GM13976 (cell line): Measurements from ENCODE around the gene CRIP2.

Source experiments
- DNase-seq: peaks from one replicate; pipeline ENCODE4 v3.0.0; 2012; ENCODE audit warnings: low spot score
- in situ Hi-C: fragments of 300-500 bp; cut with MboI; formaldehyde crosslinking; loops from one replicate; pipeline ENCODE4 v1.12.0; 2022; ENCODE audit warnings: low sequenced_read_pairs, mixed read lengths, inconsistent platforms; ENCODE audit not compliant: unreplicated experiment
- TF ChIP-seq, protein P1 (sequence below): IDR thresholded peaks from 2 replicates; pipeline ENCODE4 v1.5.1; 2012; ENCODE audit warnings: borderline replicate concordance, mild to moderate bottlenecking; ENCODE audit not compliant: insufficient read depth; ENCODE audit errors: extremely low read depth, missing control alignments, control extremely low read depth

Gene CRIP2

DNA sequence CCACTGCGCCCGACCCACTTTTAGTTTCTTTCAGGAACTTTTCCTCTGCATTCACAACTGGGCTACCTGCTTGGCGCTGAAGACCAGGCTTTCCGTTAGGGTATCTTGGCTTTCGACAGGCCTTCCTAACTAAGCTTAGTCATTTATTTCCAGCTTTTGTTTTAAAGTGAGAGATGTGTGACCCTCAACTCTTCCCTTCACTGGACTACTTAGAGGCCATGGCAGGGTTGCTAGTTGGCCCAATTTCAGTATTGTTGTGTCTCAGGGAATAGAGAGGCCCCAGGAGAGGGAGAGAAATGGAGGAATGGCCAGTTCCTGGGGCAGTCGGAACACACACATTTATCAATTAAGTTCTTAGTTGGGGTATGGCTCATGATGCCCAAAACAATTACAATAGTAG is 44.6 kb upstream of the CRIP2 start:
- TF ChIP-seq, protein P1, sequence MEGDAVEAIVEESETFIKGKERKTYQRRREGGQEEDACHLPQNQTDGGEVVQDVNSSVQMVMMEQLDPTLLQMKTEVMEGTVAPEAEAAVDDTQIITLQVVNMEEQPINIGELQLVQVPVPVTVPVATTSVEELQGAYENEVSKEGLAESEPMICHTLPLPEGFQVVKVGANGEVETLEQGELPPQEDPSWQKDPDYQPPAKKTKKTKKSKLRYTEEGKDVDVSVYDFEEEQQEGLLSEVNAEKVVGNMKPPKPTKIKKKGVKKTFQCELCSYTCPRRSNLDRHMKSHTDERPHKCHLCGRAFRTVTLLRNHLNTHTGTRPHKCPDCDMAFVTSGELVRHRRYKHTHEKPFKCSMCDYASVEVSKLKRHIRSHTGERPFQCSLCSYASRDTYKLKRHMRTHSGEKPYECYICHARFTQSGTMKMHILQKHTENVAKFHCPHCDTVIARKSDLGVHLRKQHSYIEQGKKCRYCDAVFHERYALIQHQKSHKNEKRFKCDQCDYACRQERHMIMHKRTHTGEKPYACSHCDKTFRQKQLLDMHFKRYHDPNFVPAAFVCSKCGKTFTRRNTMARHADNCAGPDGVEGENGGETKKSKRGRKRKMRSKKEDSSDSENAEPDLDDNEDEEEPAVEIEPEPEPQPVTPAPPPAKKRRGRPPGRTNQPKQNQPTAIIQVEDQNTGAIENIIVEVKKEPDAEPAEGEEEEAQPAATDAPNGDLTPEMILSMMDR, result no peak
- in situ Hi-C loops, result no loop called here
- DNase-seq, result no peak

DNA sequence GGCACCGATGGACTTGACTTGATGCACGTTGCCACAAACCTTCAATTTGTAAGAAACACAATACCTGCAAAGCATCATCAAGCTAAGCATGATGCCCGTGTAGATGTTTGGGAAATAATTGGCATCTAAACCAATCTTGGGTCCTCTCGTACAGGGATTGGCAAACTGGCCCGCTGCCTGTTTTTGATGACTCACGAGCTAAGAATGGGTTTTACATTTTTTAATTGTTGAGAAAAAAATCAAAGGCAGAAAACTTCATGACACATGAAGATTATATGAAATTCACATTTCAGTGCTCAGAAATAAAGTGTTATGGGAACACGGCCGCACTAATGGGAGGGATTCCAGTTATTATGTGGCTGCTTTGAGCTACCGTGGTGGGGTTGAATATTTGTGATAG is 44.1 kb upstream of the CRIP2 start:
- DNase-seq, result no peak
- in situ Hi-C loops, result no loop called here
- TF ChIP-seq, protein P1, result no peak

DNA sequence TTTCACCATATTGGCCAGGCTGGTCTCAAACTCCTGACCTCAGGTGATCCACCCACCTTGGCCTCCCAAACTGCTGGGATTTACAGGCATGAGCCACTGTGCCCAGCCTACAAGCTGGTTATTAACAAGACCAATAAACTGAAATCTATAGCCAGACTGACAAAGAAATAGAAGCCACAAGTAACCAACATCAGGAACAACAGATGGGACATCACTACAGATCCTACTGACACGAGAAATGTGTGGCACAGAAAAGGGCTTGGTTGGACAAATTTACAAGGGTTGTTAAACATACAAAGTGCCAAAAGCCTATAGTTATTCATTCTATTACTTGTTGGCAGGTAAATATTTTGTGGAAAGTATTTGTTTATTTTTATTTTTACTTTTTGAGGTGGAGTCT is 43.4 kb upstream of the CRIP2 start:
- DNase-seq, result no peak
- TF ChIP-seq, protein P1, result no peak
- in situ Hi-C loops, result no loop called here

DNA sequence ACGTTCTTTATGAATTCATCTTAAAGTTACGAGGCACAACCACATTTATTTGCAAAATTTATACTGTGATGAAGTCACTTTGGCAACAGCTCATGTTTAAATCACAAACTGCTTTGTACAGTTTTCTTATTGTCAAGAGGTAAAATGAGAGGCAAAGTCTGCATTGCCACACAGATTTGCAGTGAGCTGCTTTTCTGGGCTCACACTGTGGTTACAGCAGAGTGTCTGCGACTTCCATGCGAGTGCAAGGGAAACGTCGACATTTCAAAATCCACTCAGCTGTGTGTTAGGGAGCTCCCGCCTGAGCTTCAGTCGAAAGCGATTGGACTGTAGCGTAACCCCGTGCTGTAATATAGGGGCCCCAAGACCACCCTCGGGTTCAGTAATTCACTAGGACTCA is 42.0 kb upstream of the CRIP2 start:
- in situ Hi-C loops, result no loop called here
- no peak for DNase-seq
- TF ChIP-seq, protein P1, result no peak

DNA sequence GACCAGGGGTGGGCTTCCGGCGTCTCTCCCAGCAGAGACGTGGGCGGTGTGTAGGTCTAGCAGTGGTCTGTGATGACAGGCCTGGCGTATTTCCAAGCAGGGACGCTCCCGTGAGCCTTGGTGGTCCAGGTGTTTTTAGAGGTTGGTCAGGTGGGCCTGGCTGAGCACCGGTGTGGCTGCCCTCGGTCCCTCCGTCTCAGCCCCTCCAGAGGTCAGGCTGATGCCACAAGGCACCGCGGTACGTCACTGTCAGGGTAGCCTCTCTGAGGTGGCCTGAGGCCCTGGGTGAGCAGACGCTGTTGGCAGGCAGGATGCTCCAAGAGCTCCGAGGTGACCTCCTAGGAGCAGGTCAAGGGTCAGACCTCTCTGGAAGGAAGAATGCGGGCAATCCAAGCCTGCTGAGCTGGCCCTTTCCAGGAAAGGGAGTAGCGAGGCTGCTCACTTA is 41.4 kb upstream of the CRIP2 start:
- DNase-seq, result no peak
- in situ Hi-C loops, result no loop called here
- TF ChIP-seq, protein P1, result no peak

DNA sequence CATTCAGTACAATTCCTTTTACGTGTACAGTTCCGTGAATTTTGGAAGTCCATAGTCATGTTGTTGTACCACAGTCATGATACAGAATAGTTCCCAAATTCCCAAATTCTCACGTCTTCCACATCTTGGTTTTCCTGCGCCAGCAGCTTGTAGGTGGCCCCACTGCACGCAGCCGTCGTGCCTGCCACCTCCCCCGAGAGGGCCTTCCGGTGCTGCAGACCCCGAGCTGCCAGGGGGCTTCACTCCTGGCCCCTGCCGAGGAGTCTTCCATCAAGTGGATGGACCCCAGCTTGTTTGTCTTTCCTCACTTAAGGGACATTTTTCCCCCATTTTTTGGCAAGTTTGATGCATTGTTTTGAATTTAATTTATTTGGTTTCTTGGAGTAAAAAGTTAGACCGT is 38.2 kb upstream of the CRIP2 start:
- DNase-seq, result no peak
- TF ChIP-seq, protein P1, result no peak
- in situ Hi-C loops, result no loop called here
